ENCODE data around the gene BPI.

The BPI gene

GRCh38 chr20:38256966-38257365 lies 47.0 kb upstream of the BPI start:
- no peak overlapping the region for H3K4me2 ChIP-seq (ENCODE audit: low read length)
- no peak overlapping the region for H3K4me3 ChIP-seq (ENCODE audit: low read length)
- H3K9me3 ChIP-seq (ENCODE audit: insufficient read depth, low read length) = no peaks in the 10 kb centered on the region
- TF ChIP-seq EZH2phosphoT487 (IDR thresholded peaks at IDR 0.05; ENCODE audit: low read depth) (no peak), CTCF (IDR thresholded peaks at IDR 0.05; ENCODE audit: low read depth, low read length) (no peak)
- no peak overlapping the region for H3K27ac ChIP-seq (ENCODE audit: low read length)
- peaks cover 9% of the 10 kb centered on the region; the same call in 1 of the 2 replicates for H3K27me3 ChIP-seq (ENCODE audit: low read depth, low read length)
- H3K4me1 ChIP-seq (ENCODE audit: low read length) = no peaks in the 10 kb centered on the region
- H2AFZ ChIP-seq (ENCODE audit: low read depth, low read length) = no peak overlapping the region
- H3K36me3 ChIP-seq (replicated peaks; ENCODE audit: low read depth, low read length) = no peaks in the 10 kb centered on the region
- H3K79me2 ChIP-seq (ENCODE audit: low read length) = no peaks in the 10 kb centered on the region
- H4K20me1 ChIP-seq (ENCODE audit: insufficient read depth, low read length) = no peaks in the 10 kb centered on the region
- no peak overlapping the region for H3K9ac ChIP-seq (ENCODE audit: low read length)

- TF ChIP-seq CTCF (IDR thresholded peaks at IDR 0.05; ENCODE audit: low read depth, low read length) = no peak
- TF ChIP-seq EZH2phosphoT487 (IDR thresholded peaks at IDR 0.05; ENCODE audit: low read depth) = no peak
- Histone ChIP-seq H3K9ac (ENCODE audit: low read length) (no peak overlapping the region), H3K9me3 (ENCODE audit: insufficient read depth, low read length) (no peaks in the 10 kb centered on the region), H4K20me1 (ENCODE audit: insufficient read depth, low read length) (no peaks in the 10 kb centered on the region), H3K27me3 (ENCODE audit: low read depth, low read length) (peaks cover 23% of the 10 kb centered on the region), H3K4me1 (ENCODE audit: low read length) (no peaks in the 10 kb centered on the region), H3K4me3 (ENCODE audit: low read length) (no peak overlapping the region), H3K4me2 (ENCODE audit: low read length) (no peak overlapping the region), H2AFZ (ENCODE audit: low read depth, low read length) (no peak overlapping the region), H3K79me2 (ENCODE audit: low read length) (no peaks in the 10 kb centered on the region), H3K36me3 (replicated peaks; ENCODE audit: low read depth, low read length) (no peaks in the 10 kb centered on the region), H3K27ac (ENCODE audit: low read length) (no peak overlapping the region)
These were observed 45.3 kb upstream of the BPI start for GRCh38 chr20:38258545-38259215.

- H3K36me3 ChIP-seq (replicated peaks; ENCODE audit: low read depth, low read length) = no peaks in the 10 kb centered on the region
- H3K4me2 ChIP-seq (ENCODE audit: low read length) = no peak overlapping the region
- peaks cover 29% of the 10 kb centered on the region for H3K27me3 ChIP-seq (ENCODE audit: low read depth, low read length)
- no peak for TF ChIP-seq CTCF (IDR thresholded peaks at IDR 0.05; ENCODE audit: low read depth, low read length)
- TF ChIP-seq EZH2phosphoT487 (IDR thresholded peaks at IDR 0.05; ENCODE audit: low read depth) = no peak
- H2AFZ ChIP-seq (ENCODE audit: low read depth, low read length) = no peak overlapping the region
- no peaks in the 10 kb centered on the region for H3K9me3 ChIP-seq (ENCODE audit: insufficient read depth, low read length)
- H3K79me2 ChIP-seq (ENCODE audit: low read length) = no peaks in the 10 kb centered on the region
- H4K20me1 ChIP-seq (ENCODE audit: insufficient read depth, low read length) = no peaks in the 10 kb centered on the region
- H3K4me1 ChIP-seq (ENCODE audit: low read length) = no peaks in the 10 kb centered on the region
- H3K27ac ChIP-seq (ENCODE audit: low read length) = no peak overlapping the region
- H3K9ac ChIP-seq (ENCODE audit: low read length) = no peak overlapping the region
- no peak overlapping the region for H3K4me3 ChIP-seq (ENCODE audit: low read length)
These were observed 44.0 kb upstream of the BPI start for GRCh38 chr20:38260025-38260377.

GRCh38 chr20:38260378-38261053 lies 43.4 kb upstream of the BPI start, which contains the start of gene KIAA1755:
TSS of gene KIAA1755 (minus strand) at chr20:38260735. CDS start at chr20:38260500, 235 bp downstream.
- no peak for TF ChIP-seq CTCF (IDR thresholded peaks at IDR 0.05; ENCODE audit: low read depth, low read length)
- Histone ChIP-seq H3K4me2 (ENCODE audit: low read length) (no peak within 1 kb of the TSS), H3K79me2 (ENCODE audit: low read length) (no peaks in the 10 kb centered on the region), H3K9ac (ENCODE audit: low read length) (no peak within 1 kb of the TSS), H4K20me1 (ENCODE audit: insufficient read depth, low read length) (no peaks in the 10 kb centered on the region), H2AFZ (ENCODE audit: low read depth, low read length) (no peak within 1 kb of the TSS), H3K4me3 (ENCODE audit: low read length) (no peak within 1 kb of the TSS), H3K27ac (ENCODE audit: low read length) (no peak within 1 kb of the TSS), H3K36me3 (replicated peaks; ENCODE audit: low read depth, low read length) (no peaks in the 10 kb centered on the region), H3K4me1 (ENCODE audit: low read length) (no peaks in the 10 kb centered on the region), H3K27me3 (ENCODE audit: low read depth, low read length) (peaks cover 30% of the 10 kb centered on the region), H3K9me3 (ENCODE audit: insufficient read depth, low read length) (no peaks in the 10 kb centered on the region)
